Mucosa of descending colon (tissue), 3 donors: ENCODE data around the gene TCL1A. TPM values are rescaled to one million over a fixed set of nuclear protein-coding genes. Genes with fewer than 3 reads are reported as not detected.

Source experiments
- ATAC-seq: fragments of 200-7000 bp; cut with Tn5 transposase; one replicate; pipeline ENCODE4 v1.9.1; 2020; ENCODE audit warnings: mild to moderate bottlenecking, moderate library complexity
- DNase-seq, 3 donors: peaks; one replicate each; pipeline ENCODE4 v3.0.0-alpha.2; 2020
- H3K36me3 ChIP-seq: fragments of 200-600 bp; one replicate; pipeline ENCODE4 v1.8.0; 2021; ENCODE audit warnings: low read depth, mild to moderate bottlenecking
- H3K4me1 ChIP-seq: fragments of 200-600 bp; one replicate; pipeline ENCODE4 v1.8.0; 2021; ENCODE audit warnings: low read depth, mild to moderate bottlenecking
- H3K4me3 ChIP-seq: fragments of 200-600 bp; one replicate; pipeline ENCODE4 v1.8.0; 2021; ENCODE audit warnings: mild to moderate bottlenecking
- H3K9me3 ChIP-seq: fragments of 200-600 bp; one replicate; pipeline ENCODE4 v1.8.0; 2021; ENCODE audit warnings: mild to moderate bottlenecking
- CTCF ChIP-seq: fragments of 200-600 bp; IDR thresholded peaks from one replicate; pipeline ENCODE4 v1.8.0; 2022; ENCODE audit warnings: antibody characterized with exemption, mild to moderate bottlenecking
- intact Hi-C, 2 donors: fragments of 100-400 bp; cut with DNase I in 1 of 2; cut with micrococcal nuclease in 1 of 2; formaldehyde crosslinking; loops; one replicate each; pipeline versions ENCODE4 v1.11.0 to v1.11.1; 2022; cut with DNase I, micrococcal nuclease
- total RNA-seq, 3 donors: library from RNA; stranded (reverse); fragmentation: NEBNext Ultra II Directional in 2 of 3; extraction: Animal tissue kit (Norgen Biotek cat#: 25700) in 2 of 3; gene quantifications; one replicate each; pipeline versions ENCODE4 v1.2.1 to v1.2.4, GENCODE V29; 2021 to 2023
- donor health status: DM: no; HTN: no; CAD: no; lungs with moderate emphysema.
- donor health status: DM: no; HTN: no; CAD: no.
- donor health status: DM: no; HTN: yes; CAD: no.

TCL1A gene
- total RNA-seq, 3 donors from 2014 or later, result 0.31 TPM; not detected in 2

GRCh38 chr14:95703341-95703740, 10.6 kb downstream of the TCL1A start:
- Histone ChIP-seq H3K36me3 (no peaks in the 10 kb centered on the region), H3K4me3 (no peak overlapping the region), H3K9me3 (no peaks in the 10 kb centered on the region), H3K4me1 (no peaks in the 10 kb centered on the region)
- intact Hi-C loops, result no loop called here
- ATAC-seq, result no peak
- no peak for TF ChIP-seq CTCF
- DNase-seq, result no peak

GRCh38 chr14:95701846-95702221, 12.1 kb downstream of the TCL1A start:
- Histone ChIP-seq H3K36me3 (no peaks in the 10 kb centered on the region), H3K4me1 (no peaks in the 10 kb centered on the region), H3K4me3 (no peak overlapping the region), H3K9me3 (no peaks in the 10 kb centered on the region)
- TF ChIP-seq CTCF, result no peak
- intact Hi-C loops, result no loop called here
- no peak for ATAC-seq
- DNase-seq, result no peak

GRCh38 chr14:95700221-95700976, 13.5 kb downstream of the TCL1A start:
- ATAC-seq (no peak), DNase-seq (no peak)
- no peaks in the 10 kb centered on the region for H3K4me1 ChIP-seq
- H3K36me3 ChIP-seq, result no peaks in the 10 kb centered on the region
- intact Hi-C loops, result no loop called here
- TF ChIP-seq CTCF, result no peak
- no peaks in the 10 kb centered on the region for H3K9me3 ChIP-seq
- no peak overlapping the region for H3K4me3 ChIP-seq

- intact Hi-C loops, result no loop called here
- H3K4me1 ChIP-seq, result no peaks in the 10 kb centered on the region
- no peaks in the 10 kb centered on the region for H3K36me3 ChIP-seq
- DNase-seq, result no peak
- H3K9me3 ChIP-seq, result no peaks in the 10 kb centered on the region
- ATAC-seq, result no peak
- H3K4me3 ChIP-seq, result no peak overlapping the region
- TF ChIP-seq CTCF, result no peak
These were observed 14.5 kb downstream of the TCL1A start for GRCh38 chr14:95699412-95699811.

GRCh38 chr14:95698287-95698686, 15.6 kb downstream of the TCL1A start:
- intact Hi-C loops, result no loop called here
- H3K4me1 ChIP-seq, result no peaks in the 10 kb centered on the region
- DNase-seq (no peak), ATAC-seq (no peak)
- H3K4me3 ChIP-seq, result no peak overlapping the region
- no peaks in the 10 kb centered on the region for H3K36me3 ChIP-seq
- H3K9me3 ChIP-seq, result no peaks in the 10 kb centered on the region
- TF ChIP-seq CTCF, result no peak

- no peaks in the 10 kb centered on the region for H3K9me3 ChIP-seq
- DNase-seq (no peak), ATAC-seq (peak; percentile 33)
- intact Hi-C loops, result no loop called here
- H3K4me1 ChIP-seq, result no peaks in the 10 kb centered on the region
- TF ChIP-seq CTCF, result no peak
- H3K4me3 ChIP-seq, result no peak overlapping the region
- H3K36me3 ChIP-seq, result no peaks in the 10 kb centered on the region
These were observed 16.2 kb downstream of the TCL1A start for GRCh38 chr14:95697764-95698163.
